KMS-11 (cell line): Measurements from ENCODE around the gene TM6SF1.

Experiments used
- H2AFZ ChIP-seq: fragments of 200-600 bp; sonication (generic); 2 replicates; pipeline ENCODE4 v1.6.1; 2016; ENCODE audit warnings: antibody characterized with exemption, mixed run types, low read depth
- H3K27ac ChIP-seq: fragments of 200-600 bp; sonication (generic); 2 replicates; pipeline ENCODE4 v1.6.1; 2016; ENCODE audit warnings: mild to moderate bottlenecking, mixed run types
- H3K27me3 ChIP-seq: fragments of 200-600 bp; sonication (generic); 2 replicates; pipeline ENCODE4 v1.6.1; 2017; ENCODE audit warnings: mild to moderate bottlenecking, low read depth, mixed run types, moderate library complexity; ENCODE audit not compliant: insufficient read depth
- H3K36me3 ChIP-seq: fragments of 200-600 bp; sonication (generic); 2 replicates; pipeline ENCODE4 v1.6.1; 2017; ENCODE audit warnings: mild to moderate bottlenecking, mixed run types; ENCODE audit not compliant: insufficient read depth
- H3K4me1 ChIP-seq: fragments of 200-600 bp; sonication (generic); 2 replicates; pipeline ENCODE4 v1.6.1; 2016; ENCODE audit warnings: mild to moderate bottlenecking, low read depth, mixed run types; ENCODE audit not compliant: poor library complexity, severe bottlenecking
- H3K4me2 ChIP-seq: fragments of 200-600 bp; sonication (generic); 2 replicates; pipeline ENCODE4 v1.7.0; 2016; ENCODE audit warnings: mild to moderate bottlenecking, mixed run types
- H3K4me3 ChIP-seq: fragments of 200-600 bp; sonication (generic); IDR thresholded peaks from 2 replicates; pipeline ENCODE4 v1.6.1; 2017; ENCODE audit warnings: low read depth, low read length, mixed read lengths; ENCODE audit not compliant: insufficient read depth
- H3K79me2 ChIP-seq: fragments of 200-600 bp; sonication (generic); 2 replicates; pipeline ENCODE4 v1.6.1; 2016; ENCODE audit warnings: low read depth, mixed run types; ENCODE audit not compliant: insufficient read depth
- H3K9ac ChIP-seq: fragments of 200-600 bp; sonication (generic); 2 replicates; pipeline ENCODE4 v1.6.1; 2016; ENCODE audit warnings: mild to moderate bottlenecking, mixed run types
- H4K20me1 ChIP-seq: fragments of 200-600 bp; sonication (generic); 2 replicates; pipeline ENCODE4 v1.6.1; 2016; ENCODE audit warnings: mild to moderate bottlenecking, mixed run types; ENCODE audit not compliant: insufficient read depth
- TF ChIP-seq, protein P1 (sequence below): fragments of 200-600 bp; sonication (generic); conservative IDR thresholded peaks from 2 replicates; pipeline ENCODE4 v1.6.1; 2017; ENCODE audit warnings: low read depth, mild to moderate bottlenecking, antibody characterized with exemption, low read length, moderate library complexity, mixed read lengths

TM6SF1 gene

DNA sequence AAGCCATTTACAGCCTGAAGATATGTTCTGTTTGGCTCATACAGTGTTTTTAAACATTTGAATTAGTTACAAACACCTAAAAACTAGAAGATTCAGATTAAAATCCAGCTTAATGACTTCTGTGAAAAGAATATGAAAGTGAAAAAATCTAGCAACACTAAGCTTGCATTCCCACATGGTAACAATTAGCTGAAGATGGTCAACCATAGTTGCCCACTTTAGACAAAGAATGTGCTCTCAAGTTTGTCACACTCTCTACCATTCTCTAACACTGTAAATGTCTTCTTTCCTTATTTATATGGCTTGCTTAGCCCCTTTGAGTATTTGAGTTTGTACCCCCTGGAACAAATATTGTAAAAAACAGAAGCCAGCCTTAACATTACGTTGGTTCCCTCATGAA lies 67.4 kb downstream of the TM6SF1 start:
- TF ChIP-seq, protein P1, sequence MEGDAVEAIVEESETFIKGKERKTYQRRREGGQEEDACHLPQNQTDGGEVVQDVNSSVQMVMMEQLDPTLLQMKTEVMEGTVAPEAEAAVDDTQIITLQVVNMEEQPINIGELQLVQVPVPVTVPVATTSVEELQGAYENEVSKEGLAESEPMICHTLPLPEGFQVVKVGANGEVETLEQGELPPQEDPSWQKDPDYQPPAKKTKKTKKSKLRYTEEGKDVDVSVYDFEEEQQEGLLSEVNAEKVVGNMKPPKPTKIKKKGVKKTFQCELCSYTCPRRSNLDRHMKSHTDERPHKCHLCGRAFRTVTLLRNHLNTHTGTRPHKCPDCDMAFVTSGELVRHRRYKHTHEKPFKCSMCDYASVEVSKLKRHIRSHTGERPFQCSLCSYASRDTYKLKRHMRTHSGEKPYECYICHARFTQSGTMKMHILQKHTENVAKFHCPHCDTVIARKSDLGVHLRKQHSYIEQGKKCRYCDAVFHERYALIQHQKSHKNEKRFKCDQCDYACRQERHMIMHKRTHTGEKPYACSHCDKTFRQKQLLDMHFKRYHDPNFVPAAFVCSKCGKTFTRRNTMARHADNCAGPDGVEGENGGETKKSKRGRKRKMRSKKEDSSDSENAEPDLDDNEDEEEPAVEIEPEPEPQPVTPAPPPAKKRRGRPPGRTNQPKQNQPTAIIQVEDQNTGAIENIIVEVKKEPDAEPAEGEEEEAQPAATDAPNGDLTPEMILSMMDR, result no peak
- Histone ChIP-seq H3K4me1 (no peaks in the 10 kb centered on the region), H3K79me2 (0 out of 2 replicates have a peak, but pooled peaks cover 3% of the 10 kb centered on the region), H4K20me1 (no peaks in the 10 kb centered on the region), H3K36me3 (no peaks in the 10 kb centered on the region), H3K4me3 (no peak overlapping the region), H3K4me2 (no peak overlapping the region), H3K27me3 (no peaks in the 10 kb centered on the region), H3K27ac (no peak overlapping the region), H2AFZ (no peak overlapping the region), H3K9ac (no peak overlapping the region)

DNA sequence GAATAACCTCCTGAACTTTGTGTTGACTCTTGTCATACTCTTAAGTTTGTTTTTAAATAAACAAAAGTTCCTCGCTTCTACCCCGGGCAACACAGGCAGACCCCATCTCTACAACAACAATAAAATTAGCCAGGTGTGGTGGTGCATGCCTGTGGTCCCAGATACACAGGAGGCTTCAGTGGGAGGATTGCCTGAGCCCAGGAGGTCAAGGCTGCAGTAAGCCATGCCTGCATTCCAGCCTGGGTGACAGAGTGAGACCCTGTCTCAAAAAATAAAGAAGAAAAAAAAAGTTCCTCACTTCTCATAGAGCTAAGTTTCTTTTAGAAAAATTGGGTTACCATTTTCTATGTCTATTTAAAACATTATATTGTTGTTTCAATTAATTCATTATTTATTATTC lies 70.9 kb downstream of the TM6SF1 start:
- no peaks in the 10 kb centered on the region for H3K79me2 ChIP-seq
- H3K4me3 ChIP-seq, result no peak overlapping the region
- H3K9ac ChIP-seq, result no peak overlapping the region
- H3K4me2 ChIP-seq, result no peak overlapping the region
- no peaks in the 10 kb centered on the region for H3K27me3 ChIP-seq
- no peaks in the 10 kb centered on the region for H4K20me1 ChIP-seq
- H3K27ac ChIP-seq, result no peak overlapping the region
- no peaks in the 10 kb centered on the region for H3K4me1 ChIP-seq
- H3K36me3 ChIP-seq, result no peaks in the 10 kb centered on the region
- H2AFZ ChIP-seq, result no peak overlapping the region
- TF ChIP-seq, protein P1, result no peak

DNA sequence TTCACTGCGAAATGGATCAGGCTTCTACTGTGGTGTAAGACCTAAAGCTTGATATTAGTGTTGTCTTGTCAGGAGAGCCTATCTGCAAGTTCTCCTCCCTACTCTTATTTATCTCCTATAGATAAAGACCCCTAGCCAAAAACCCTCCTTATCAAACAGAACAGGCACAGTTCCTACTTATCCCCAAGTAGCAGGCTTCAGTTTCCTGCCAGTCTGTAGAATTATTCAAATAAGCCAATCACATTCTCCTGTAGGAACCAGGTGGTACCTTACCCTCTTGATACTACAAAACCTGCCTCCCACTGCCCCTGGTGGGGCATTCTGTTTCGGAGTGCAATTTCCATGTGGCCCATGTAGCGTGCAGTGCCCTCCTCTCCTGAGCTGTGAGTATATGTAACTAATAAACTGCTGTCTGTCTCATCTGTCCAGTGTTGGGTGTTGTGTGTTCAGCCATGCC lies 71.5 kb downstream of the TM6SF1 start:
- TF ChIP-seq, protein P1, result no peak
- H3K79me2 ChIP-seq, result no peaks in the 10 kb centered on the region

DNA sequence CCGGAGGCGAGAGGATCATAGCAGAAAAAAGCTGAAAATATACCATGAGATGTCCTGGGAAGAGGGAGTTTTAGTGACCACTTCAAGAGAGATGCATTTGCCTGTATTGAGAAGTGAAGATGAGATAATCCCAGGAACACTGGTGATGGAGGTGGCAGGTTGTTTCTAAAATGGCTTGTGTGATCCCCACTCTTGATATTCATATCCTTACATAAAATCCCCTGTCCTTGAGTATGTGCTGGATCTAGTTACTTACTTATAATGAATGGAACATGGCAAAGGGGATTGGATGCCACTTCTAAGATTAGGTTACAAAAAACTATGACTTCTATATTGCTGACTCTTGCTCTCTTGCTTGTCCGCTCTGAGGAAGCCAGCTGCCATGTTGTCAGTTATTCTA lies 78.1 kb downstream of the TM6SF1 start:
- H3K9ac ChIP-seq, result no peak overlapping the region
- no peaks in the 10 kb centered on the region for H3K27me3 ChIP-seq
- TF ChIP-seq, protein P1, result no peak
- H3K4me1 ChIP-seq, result no peaks in the 10 kb centered on the region
- H3K4me3 ChIP-seq, result no peak overlapping the region
- no peak overlapping the region for H2AFZ ChIP-seq
- no peak overlapping the region for H3K27ac ChIP-seq
- H3K79me2 ChIP-seq, result no peaks in the 10 kb centered on the region
- H4K20me1 ChIP-seq, result no peaks in the 10 kb centered on the region
- no peak overlapping the region for H3K4me2 ChIP-seq
- no peaks in the 10 kb centered on the region for H3K36me3 ChIP-seq

More for the DNA sequence above, 71.5 kb downstream of the TM6SF1 start:
- Histone ChIP-seq H3K4me3 (no peak overlapping the region), H3K27ac (no peak overlapping the region), H3K4me2 (no peak overlapping the region), H2AFZ (no peak overlapping the region), H3K36me3 (no peaks in the 10 kb centered on the region), H3K9ac (no peak overlapping the region), H3K27me3 (no peaks in the 10 kb centered on the region), H3K4me1 (no peaks in the 10 kb centered on the region), H4K20me1 (no peaks in the 10 kb centered on the region)
